H1 (cell line): ENCODE results near the gene OSBPL2. TPM values are rescaled to one million over a fixed set of nuclear protein-coding genes. Genes with fewer than 3 reads are reported as not detected.

Source experiments
- ATF3 ChIP-seq: IDR thresholded peaks from 2 replicates; pipeline ENCODE4 v1.6.1; 2011; ENCODE audit warnings: low read depth, mild to moderate bottlenecking, low read length; ENCODE audit not compliant: insufficient read depth
- CBX5 ChIP-seq: fragments of 300-800, 300-1000 bp; sonication (generic); IDR thresholded peaks from 2 replicates; pipeline ENCODE4 v1.7.1; 2016; ENCODE audit warnings: antibody characterized with exemption, low read length, low read depth
- CEBPB ChIP-seq: IDR thresholded peaks from 2 replicates; pipeline ENCODE4 v1.6.1; 2012; ENCODE audit warnings: low read depth, low read length
- EGR1 ChIP-seq: IDR thresholded peaks from 2 replicates; pipeline ENCODE4 v1.6.1; 2011; ENCODE audit warnings: low read depth, low read length, borderline replicate concordance
- PHF8 ChIP-seq: fragments of 200-600 bp; sonication (generic); conservative IDR thresholded peaks from 2 replicates; pipeline ENCODE4 v1.7.1; 2012; ENCODE audit warnings: low read depth, mild to moderate bottlenecking, inconsistent platforms, low read length, moderate library complexity
- RAD21 ChIP-seq, 2 experiments: IDR thresholded peaks in 1 of 2; conservative IDR thresholded peaks in 1 of 2; 2 replicates each; pipeline ENCODE4 v1.6.1; 2011; ENCODE audit warnings: low read depth in 2 of 2, low read length in 2 of 2, improper control_type of control experiment in 1 of 2, inconsistent platforms in 1 of 2, mild to moderate bottlenecking in 1 of 2, moderate library complexity in 1 of 2
- SIN3A ChIP-seq, 2 experiments: IDR thresholded peaks in 1 of 2; conservative IDR thresholded peaks in 1 of 2; 2 replicates each; pipeline ENCODE4 v1.6.1; 2011 to 2012; ENCODE audit warnings: low read length in 2 of 2, improper control_type of control experiment in 1 of 2, low read depth in 1 of 2, mild to moderate bottlenecking in 1 of 2
- SP2 ChIP-seq: IDR thresholded peaks from 2 replicates; pipeline ENCODE4 v1.6.1; 2012; ENCODE audit warnings: mild to moderate bottlenecking, low read length, inconsistent platforms
- SUZ12 ChIP-seq: fragments of 200-600 bp; sonication (generic); IDR thresholded peaks from 2 replicates; pipeline ENCODE4 v1.6.1; 2012; ENCODE audit warnings: mild to moderate bottlenecking, inconsistent platforms, low read length, moderate library complexity, mixed read lengths
- polyA plus RNA-seq, 7 experiments: library from polyadenylated mRNA; depleted of rRNA in 3 of 7; stranded (reverse) in 5 of 7; unstranded in 2 of 7; fragments of >200 nt in 5 of 7; fragments of 200-250 nt in 2 of 7; gene quantifications; 1 replicate in 5 of 7; 2 replicates in 1 of 7; 4 replicates in 1 of 7; pipeline versions ENCODE4 v1.2.1 to v1.2.3, GENCODE V29; 2011 to 2013; ENCODE audit warnings: missing spikeins in 2 of 7, mixed read lengths in 2 of 7
- total RNA-seq: library from RNA; stranded (reverse); fragmentation: NEBNext Ultra II Directional; extraction: Animal tissue kit (Norgen Biotek cat#: 25700); gene quantifications from 2 replicates; pipeline ENCODE4 v1.2.1, GENCODE V29; 2021

Gene OSBPL2
- total and polyA plus RNA-seq, 2 of the 8 experiments (the other 6 are each of a cell fraction or from before 2014, with no cell fraction given): 11.7 to 42.4 TPM

- TF ChIP-seq CBX5 (no peak), SUZ12 (no peak), EGR1 (no peak), SIN3A (conservative IDR thresholded peaks at IDR 0.05 in 1 of 2, IDR thresholded peaks at IDR 0.05 in 1 of 2; ENCODE audit: low read depth in 1 of 2, low read length in 2 of 2) (no peak), ATF3 (no peak), CEBPB (no peak), RAD21 (IDR thresholded peaks at IDR 0.05 in 1 of 2, conservative IDR thresholded peaks at IDR 0.05 in 1 of 2; ENCODE audit: low read depth in 2 of 2, low read length in 2 of 2) (no peak), SP2 (no peak), PHF8 (no peak)
Observed at GRCh38 chr20:62296724-62297448, 58.6 kb downstream of the OSBPL2 start (continued).
